Astrocyte of the cerebellum (primary cell): ENCODE results near the gene ANKH.
"Not testable (repeated sequence)": the region's sequence is repeated elsewhere in the genome, so short reads cannot be mapped to it uniquely, and the experiment has no call there.

Experiments
- DNase-seq: peaks from one replicate; pipeline ENCODE4 v3.0.0-alpha.2; 2011; ENCODE audit warnings: low read depth
- H3K4me3 ChIP-seq: 2 replicates; pipeline ENCODE4 v1.5.1; 2011; ENCODE audit warnings: mild to moderate bottlenecking, low read depth, low read length, moderate library complexity
- CTCF ChIP-seq: IDR thresholded peaks from 2 replicates; pipeline ENCODE4 v1.5.1; 2012; ENCODE audit warnings: low read length, low read depth, moderate library complexity, mild to moderate bottlenecking; ENCODE audit errors: missing control alignments
- in situ Hi-C: cut with HindIII; loops from 2 replicates; pipeline ENCODE4 v1.10.0; 2017; ENCODE audit warnings: low sequenced_read_pairs

The ANKH gene

GRCh38 chr5:14848385-14848784 lies 23.2 kb downstream of the ANKH start:
- no peak for DNase-seq
- no peak overlapping the region for H3K4me3 ChIP-seq
- in situ Hi-C loops, result no loop called here
- TF ChIP-seq CTCF, result no peak

- DNase-seq, result no peak
- in situ Hi-C loops, result no loop called here
- no peak overlapping the region for H3K4me3 ChIP-seq
- no peak for TF ChIP-seq CTCF
These were observed 24.1 kb downstream of the ANKH start for GRCh38 chr5:14847471-14847870.

GRCh38 chr5:14842117-14842516 lies 29.5 kb downstream of the ANKH start:
- TF ChIP-seq CTCF, result no peak
- DNase-seq, result no peak
- in situ Hi-C loops, result no loop called here
- no peak overlapping the region for H3K4me3 ChIP-seq

- in situ Hi-C loops, result no loop called here
- DNase-seq, result no peak
- no peak overlapping the region for H3K4me3 ChIP-seq
- no peak for TF ChIP-seq CTCF
These were observed 31.0 kb downstream of the ANKH start for GRCh38 chr5:14840624-14841023.

- no peak for DNase-seq
- in situ Hi-C loops, result no loop called here
- H3K4me3 ChIP-seq, result no peak overlapping the region
- TF ChIP-seq CTCF, result no peak
These were observed 32.9 kb downstream of the ANKH start for GRCh38 chr5:14838396-14839319.

- in situ Hi-C loops, DNase-seq, H3K4me3 ChIP-seq: not testable (repeated sequence)
These were observed 34.0 kb downstream of the ANKH start for GRCh38 chr5:14837423-14838122.
